GM12892 (cell line): ENCODE measurements around the gene BCAR1. TPM values are rescaled to one million over a fixed set of nuclear protein-coding genes. Genes with fewer than 3 reads are reported as not detected.
A peak's percentile ranks its signal among the peaks of the same experiment; 100 is the strongest.

Source experiments
- DNase-seq: peaks from one replicate; pipeline ENCODE4 v3.0.0; 2011; ENCODE audit not compliant: insufficient read length
- FAIRE-seq: peaks from 2 replicates; lab custom pipeline; 2011; peaks lifted over from hg19 to GRCh38; lab: Jason Lieb, UNC
- POLR2A ChIP-seq: IDR thresholded peaks from 2 replicates; pipeline ENCODE4 v1.6.1; 2011; ENCODE audit warnings: low read depth, low read length, control low read depth
- POLR2AphosphoS5 ChIP-seq: IDR thresholded peaks from 2 replicates; pipeline ENCODE4 v1.6.1; 2011; ENCODE audit warnings: low read depth, low read length, control low read depth
- TAF1 ChIP-seq: IDR thresholded peaks from 2 replicates; pipeline ENCODE4 v1.6.1; 2011; ENCODE audit warnings: low read depth, mild to moderate bottlenecking, control low read depth, low read length, borderline replicate concordance
- polyA plus RNA-seq: library from polyadenylated mRNA; unstranded; fragments of >200 nt; gene quantifications from one replicate; pipeline ENCODE4 v1.2.1, GENCODE V29; 2012; ENCODE audit warnings: missing spikeins, inconsistent platforms; ENCODE audit not compliant: missing spikeins

BCAR1 gene, protein sequence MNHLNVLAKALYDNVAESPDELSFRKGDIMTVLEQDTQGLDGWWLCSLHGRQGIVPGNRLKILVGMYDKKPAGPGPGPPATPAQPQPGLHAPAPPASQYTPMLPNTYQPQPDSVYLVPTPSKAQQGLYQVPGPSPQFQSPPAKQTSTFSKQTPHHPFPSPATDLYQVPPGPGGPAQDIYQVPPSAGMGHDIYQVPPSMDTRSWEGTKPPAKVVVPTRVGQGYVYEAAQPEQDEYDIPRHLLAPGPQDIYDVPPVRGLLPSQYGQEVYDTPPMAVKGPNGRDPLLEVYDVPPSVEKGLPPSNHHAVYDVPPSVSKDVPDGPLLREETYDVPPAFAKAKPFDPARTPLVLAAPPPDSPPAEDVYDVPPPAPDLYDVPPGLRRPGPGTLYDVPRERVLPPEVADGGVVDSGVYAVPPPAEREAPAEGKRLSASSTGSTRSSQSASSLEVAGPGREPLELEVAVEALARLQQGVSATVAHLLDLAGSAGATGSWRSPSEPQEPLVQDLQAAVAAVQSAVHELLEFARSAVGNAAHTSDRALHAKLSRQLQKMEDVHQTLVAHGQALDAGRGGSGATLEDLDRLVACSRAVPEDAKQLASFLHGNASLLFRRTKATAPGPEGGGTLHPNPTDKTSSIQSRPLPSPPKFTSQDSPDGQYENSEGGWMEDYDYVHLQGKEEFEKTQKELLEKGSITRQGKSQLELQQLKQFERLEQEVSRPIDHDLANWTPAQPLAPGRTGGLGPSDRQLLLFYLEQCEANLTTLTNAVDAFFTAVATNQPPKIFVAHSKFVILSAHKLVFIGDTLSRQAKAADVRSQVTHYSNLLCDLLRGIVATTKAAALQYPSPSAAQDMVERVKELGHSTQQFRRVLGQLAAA
- polyA plus RNA-seq, result 1.5 TPM

- DNase-seq (peak; percentile 85), FAIRE-seq (peak; percentile 44)
Measured at GRCh38 chr16:75251280-75252048, at the start of gene BCAR1. Gene BCAR1 (minus strand): TSS chr16:75251624. CDS start chr16:75251482, 142 bp downstream.

DNA sequence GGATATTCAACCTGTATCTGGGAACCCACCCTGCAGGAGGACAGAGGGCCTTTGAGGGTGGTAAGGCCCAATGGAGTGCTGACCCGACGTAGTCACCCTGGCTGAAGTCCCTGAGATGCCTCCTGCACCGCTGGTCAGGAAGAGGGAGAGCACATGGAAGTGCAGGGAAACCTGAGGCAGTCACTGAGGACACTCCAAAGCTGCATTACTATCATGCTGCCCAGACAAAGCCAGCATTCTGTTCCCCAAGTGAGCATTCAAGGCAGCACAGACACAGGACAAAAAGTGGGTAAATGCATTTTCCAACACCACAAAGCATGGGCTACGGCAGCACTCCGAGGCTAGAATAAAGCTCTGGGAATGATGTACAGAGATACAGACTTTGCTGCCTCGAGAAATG is 46.8 kb upstream of the BCAR1 start:
- FAIRE-seq (no peak), DNase-seq (no peak)
- TF ChIP-seq POLR2A (no peak), POLR2AphosphoS5 (no peak), TAF1 (no peak)

More at GRCh38 chr16:75251280-75252048, at the start of gene BCAR1:
- TF ChIP-seq POLR2A, result no peak

GRCh38 chr16:75296606-75297005 is 45.2 kb upstream of the BCAR1 start:
- FAIRE-seq, result no peak
- TF ChIP-seq POLR2AphosphoS5, result no peak
- no peak for TF ChIP-seq POLR2A
- no peak for TF ChIP-seq TAF1

GRCh38 chr16:75294773-75295459 is 43.5 kb upstream of the BCAR1 start:
- TF ChIP-seq POLR2AphosphoS5, result no peak
- no peak for TF ChIP-seq TAF1
- TF ChIP-seq POLR2A, result no peak
- DNase-seq (no peak), FAIRE-seq (no peak)

More at GRCh38 chr16:75296606-75297005, 45.2 kb upstream of the BCAR1 start:
- no peak for DNase-seq

DNA sequence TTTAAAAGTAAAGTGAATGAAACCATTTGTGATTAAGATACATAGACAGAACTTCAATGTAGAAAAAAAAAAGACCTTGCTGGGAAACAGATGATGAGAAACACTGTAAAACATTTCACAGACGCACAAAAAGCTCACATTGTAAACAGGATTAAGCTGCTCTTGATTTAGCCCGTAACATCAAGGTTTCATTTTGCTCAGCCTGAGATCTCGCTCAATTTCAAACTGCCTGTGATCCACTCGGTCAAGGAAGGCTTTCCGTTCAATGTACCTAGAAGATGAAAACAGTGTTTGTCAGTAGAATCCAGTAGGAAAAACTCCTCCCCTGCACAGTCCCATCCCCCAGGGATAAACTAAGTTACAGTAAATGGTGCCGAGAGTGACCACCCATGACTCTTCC is 42.3 kb upstream of the BCAR1 start:
- no peak for DNase-seq
- no peak for FAIRE-seq
- no peak for TF ChIP-seq TAF1
- no peak for TF ChIP-seq POLR2AphosphoS5
- no peak for TF ChIP-seq POLR2A

DNA sequence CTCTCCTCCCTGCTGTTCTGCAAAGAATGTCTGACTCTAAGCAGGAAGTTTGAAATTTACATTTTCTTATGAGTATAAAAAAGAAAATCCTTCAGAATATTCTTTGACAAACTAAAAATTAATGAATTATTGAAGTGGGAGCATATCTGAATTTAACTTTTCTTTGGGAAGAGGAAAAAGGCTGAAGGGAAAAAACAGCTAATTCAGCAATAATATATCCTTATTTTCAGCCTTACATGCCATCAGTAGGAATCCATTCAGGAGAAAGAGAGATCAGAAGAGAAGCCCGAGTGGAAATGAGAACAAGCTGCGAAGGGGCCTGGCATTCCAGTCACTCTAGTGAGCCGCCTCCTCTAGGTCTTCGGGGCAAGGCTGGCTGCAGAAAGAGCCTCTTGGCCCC is 41.7 kb upstream of the BCAR1 start:
- DNase-seq (no peak), FAIRE-seq (no peak)
- TF ChIP-seq TAF1, result no peak
- no peak for TF ChIP-seq POLR2A
- no peak for TF ChIP-seq POLR2AphosphoS5

DNA sequence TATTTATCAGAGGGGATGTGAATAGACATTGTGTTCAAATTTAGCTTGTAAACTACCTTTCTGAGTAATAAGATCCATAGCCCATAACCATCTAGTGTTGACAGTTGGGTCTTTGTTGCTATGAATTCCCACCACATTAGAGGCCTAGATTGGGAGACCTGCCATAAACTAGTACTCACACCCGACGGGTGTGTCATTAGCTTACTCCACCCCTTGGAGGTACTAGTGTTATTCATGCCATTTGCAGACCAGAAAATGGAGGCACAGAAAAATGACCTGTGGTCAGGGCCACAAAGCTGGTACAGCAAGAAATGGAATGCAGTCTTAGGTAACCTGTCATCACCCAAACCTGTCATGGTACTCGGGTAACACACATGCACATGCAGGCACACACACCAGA is 41.3 kb upstream of the BCAR1 start:
- FAIRE-seq, result no peak
- TF ChIP-seq POLR2AphosphoS5, result no peak
- TF ChIP-seq POLR2A, result no peak
- no peak for DNase-seq

- FAIRE-seq (no peak), DNase-seq (no peak)
- TF ChIP-seq TAF1, result no peak
- no peak for TF ChIP-seq POLR2AphosphoS5
- no peak for TF ChIP-seq POLR2A
Measured at GRCh38 chr16:75289189-75289588, 37.8 kb upstream of the BCAR1 start.

- FAIRE-seq (no peak), DNase-seq (no peak)
- no peak for TF ChIP-seq POLR2AphosphoS5
- TF ChIP-seq POLR2A, result no peak
- TF ChIP-seq TAF1, result no peak
Measured at GRCh38 chr16:75288596-75289120, 37.2 kb upstream of the BCAR1 start.

DNA sequence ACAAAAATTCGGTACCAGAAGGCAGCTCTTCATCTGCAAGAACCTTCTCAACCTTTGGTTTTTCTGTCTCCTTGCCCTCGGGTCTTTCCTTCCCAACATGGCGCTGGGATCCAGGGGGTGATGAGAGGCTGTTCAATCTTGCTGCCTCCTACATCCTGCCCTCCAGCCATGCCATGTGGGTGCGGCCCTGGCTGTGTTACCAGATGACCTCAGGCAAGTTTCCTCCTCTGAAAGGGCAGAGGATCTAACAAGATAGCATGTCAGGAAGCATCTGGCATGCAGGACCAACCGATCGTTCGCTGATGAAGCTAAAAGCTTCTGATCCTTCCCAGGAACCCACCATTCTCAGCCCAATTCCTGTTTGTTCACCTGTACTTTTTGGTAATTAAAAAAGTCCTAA is 36.8 kb upstream of the BCAR1 start:
- no peak for DNase-seq
- TF ChIP-seq TAF1 (no peak), POLR2A (no peak), POLR2AphosphoS5 (no peak)
- FAIRE-seq, result no peak
